SK-N-MC (cell line): Measurements from ENCODE around the gene STIL.
"Not testable (repeated sequence)": the region's sequence is repeated elsewhere in the genome, so short reads cannot be mapped to it uniquely, and the experiment has no call there.

Source experiments
- EZH2 ChIP-seq: fragments of 200-600 bp; sonication (generic); IDR thresholded peaks from one replicate; pipeline ENCODE4 v1.6.1; 2017; ENCODE audit warnings: antibody characterized with exemption
- POLR2AphosphoS5 ChIP-seq: IDR thresholded peaks from 2 replicates; pipeline ENCODE4 v1.6.1; 2012; ENCODE audit warnings: mild to moderate bottlenecking, low read depth, low read length, borderline replicate concordance

- not testable (repeated sequence) for TF ChIP-seq POLR2AphosphoS5, EZH2
Observed at GRCh38 chr1:47346979-47347378, 33.0 kb upstream of the STIL start.
